HuH-7 (cell line): Measurements from ENCODE around the gene CRIM1.
A peak's percentile ranks its signal among the peaks of the same experiment; 100 is the strongest.
"Not testable (repeated sequence)": the region's sequence is repeated elsewhere in the genome, so short reads cannot be mapped to it uniquely, and the experiment has no call there.

Source experiments
- DNase-seq: peaks from one replicate; pipeline ENCODE4 v3.0.0; 2011; ENCODE audit warnings: low spot score

CRIM1 gene, protein sequence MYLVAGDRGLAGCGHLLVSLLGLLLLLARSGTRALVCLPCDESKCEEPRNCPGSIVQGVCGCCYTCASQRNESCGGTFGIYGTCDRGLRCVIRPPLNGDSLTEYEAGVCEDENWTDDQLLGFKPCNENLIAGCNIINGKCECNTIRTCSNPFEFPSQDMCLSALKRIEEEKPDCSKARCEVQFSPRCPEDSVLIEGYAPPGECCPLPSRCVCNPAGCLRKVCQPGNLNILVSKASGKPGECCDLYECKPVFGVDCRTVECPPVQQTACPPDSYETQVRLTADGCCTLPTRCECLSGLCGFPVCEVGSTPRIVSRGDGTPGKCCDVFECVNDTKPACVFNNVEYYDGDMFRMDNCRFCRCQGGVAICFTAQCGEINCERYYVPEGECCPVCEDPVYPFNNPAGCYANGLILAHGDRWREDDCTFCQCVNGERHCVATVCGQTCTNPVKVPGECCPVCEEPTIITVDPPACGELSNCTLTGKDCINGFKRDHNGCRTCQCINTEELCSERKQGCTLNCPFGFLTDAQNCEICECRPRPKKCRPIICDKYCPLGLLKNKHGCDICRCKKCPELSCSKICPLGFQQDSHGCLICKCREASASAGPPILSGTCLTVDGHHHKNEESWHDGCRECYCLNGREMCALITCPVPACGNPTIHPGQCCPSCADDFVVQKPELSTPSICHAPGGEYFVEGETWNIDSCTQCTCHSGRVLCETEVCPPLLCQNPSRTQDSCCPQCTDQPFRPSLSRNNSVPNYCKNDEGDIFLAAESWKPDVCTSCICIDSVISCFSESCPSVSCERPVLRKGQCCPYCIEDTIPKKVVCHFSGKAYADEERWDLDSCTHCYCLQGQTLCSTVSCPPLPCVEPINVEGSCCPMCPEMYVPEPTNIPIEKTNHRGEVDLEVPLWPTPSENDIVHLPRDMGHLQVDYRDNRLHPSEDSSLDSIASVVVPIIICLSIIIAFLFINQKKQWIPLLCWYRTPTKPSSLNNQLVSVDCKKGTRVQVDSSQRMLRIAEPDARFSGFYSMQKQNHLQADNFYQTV

DNA sequence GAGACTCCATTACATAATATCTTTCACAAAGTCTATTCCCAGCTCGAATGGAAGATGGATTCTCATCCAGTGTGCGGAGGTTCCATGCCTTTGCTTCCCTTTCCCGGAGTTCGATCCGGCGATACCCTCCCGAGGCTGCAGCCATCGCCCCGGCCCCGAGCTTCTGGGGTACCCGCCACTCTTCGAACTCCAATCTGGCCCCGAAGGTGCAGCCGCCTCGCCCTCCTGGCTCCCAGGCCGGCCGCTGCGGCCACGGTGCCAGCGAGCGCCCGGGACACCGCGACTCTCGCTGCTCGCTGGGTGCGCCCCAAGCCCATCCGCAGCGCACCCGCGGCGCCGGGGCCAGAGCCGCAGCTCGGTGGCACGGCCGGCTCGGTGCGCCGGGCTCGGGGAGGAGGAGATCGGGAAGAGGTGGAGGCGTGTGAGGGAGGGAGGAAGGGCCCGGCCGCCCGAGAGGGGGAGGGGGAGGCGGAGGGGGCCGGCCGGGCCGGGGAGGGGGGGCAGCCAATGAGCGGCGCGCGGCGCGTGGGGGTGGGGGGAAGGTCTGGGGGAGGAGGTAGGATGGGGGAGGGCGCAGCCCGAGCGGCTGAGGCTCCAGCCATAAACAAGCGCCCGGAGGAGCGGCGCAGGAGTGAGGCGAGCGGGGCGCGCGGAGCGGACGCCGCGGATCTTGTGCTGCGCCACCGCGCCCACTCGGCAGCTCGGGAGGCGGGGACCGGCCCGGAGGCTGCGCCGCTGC lies at the start of gene CRIM1:
CRIM1 (plus strand) TSS at position 628 of the 739 bp plus-strand sequence. CDS start 515 bp downstream, outside the sequence.
- DNase-seq = peak; percentile 84

DNA sequence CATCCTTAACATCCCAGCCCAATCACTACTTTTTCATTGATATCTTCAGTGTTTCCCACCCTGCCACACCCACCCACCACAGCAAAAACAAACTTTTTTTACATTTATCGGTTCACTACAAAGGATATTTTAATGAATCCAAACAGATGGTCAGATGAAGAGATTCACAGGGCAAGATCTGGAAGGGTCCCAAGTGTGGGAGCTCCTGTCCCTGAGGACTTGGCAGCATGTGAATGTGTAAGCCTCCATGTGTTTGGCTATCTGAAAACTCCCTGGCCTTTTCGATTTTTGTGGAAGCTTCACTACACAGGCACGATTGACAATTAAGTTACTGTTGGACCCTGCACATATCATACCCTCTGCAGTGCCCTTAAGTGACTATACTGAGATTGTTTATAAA lies 48.1 kb upstream of the CRIM1 start:
- DNase-seq = no peak

DNA sequence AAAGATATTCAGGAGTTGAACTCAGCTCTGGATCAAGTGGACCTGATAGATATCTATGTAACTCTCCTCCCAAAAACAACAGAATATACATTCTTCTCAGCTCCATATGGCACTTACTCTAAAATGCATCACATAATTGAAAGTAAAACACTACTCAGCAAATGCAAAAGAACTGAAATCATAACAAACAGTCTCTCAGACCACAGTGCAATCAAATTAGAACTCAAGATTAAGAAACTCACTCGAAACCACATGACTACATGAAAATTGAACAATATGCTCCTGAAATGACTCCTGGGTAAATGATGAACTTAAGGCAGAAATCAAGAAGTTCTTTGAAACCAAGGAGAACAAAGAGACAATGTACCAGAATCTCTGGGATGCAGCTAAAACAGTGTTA lies 45.1 kb upstream of the CRIM1 start:
- DNase-seq = not testable (repeated sequence)

DNA sequence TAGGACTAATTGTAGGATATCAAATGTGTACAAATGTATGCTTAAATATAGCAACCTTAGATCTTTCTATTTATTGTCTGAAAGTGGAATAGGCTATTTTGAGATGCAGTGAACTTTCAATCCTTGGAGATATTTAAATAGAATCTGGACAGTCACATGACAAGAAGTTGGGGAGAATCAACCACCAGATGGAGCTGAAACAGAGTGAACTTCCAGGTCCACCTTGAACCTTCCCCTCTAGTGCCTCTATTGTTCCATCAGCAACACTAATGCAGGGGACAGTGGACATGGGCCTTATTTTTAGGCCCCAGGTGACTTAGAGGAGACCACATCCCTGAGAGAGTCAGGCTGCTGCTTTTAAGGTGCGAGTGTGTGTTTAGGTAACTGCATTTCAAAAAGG lies 37.0 kb upstream of the CRIM1 start:
- no peak for DNase-seq

DNA sequence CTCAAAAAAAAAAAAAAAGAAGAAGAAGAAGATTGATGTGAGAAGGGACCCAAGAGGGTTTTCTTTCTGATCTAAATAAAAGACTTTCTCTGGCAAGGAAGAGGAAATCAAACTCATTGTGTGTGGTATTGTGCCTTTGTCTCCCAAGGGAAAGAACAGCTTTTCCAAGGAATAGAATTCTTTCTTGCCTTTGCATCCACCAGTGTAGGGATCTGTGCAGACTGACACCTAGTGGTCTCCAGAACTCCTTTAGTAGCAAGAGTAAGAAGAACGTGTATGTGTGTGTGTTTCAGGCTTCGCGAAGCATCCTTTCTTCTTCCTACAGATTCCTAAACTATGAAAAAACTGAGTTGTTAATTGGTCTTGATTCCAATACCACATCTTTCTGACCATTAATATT lies 33.5 kb upstream of the CRIM1 start:
- no peak for DNase-seq

DNA sequence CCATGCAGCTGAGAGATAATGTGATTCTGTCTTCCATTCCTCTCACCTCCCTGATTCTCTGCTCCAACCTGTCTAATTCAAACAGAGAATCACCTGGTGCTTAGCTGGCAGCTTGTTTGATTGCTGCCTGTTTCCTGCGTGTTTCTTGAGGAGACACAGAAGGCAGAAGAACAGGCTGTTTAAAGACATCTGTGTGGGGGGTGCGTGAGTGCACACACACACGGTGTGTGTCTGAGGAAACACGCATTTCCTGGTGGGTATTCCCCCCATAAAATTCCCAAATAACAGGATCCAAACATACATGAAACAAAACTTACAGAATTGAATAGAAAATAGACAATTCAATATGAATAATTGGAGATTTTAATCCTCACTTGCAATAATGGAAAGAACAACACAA lies 29.3 kb upstream of the CRIM1 start:
- no peak for DNase-seq

DNA sequence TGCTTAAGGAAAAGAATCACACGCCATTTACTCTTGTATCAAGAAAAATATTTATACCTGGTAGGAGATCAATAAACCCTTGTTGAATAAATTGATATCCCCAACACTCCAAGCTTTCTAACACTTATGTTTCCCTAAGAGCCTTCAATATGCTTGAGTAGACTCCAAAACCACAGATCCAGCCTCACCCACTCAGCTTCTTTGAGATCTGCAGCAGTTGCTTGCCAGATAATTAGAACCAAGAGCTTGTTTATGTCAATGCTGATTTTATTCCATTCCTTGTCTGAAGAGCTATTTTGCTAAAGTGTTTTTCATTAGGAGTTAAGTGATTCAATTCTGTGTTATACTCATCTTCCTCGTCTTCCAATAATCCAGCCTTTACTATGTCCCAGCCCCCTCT lies 26.3 kb upstream of the CRIM1 start:
- DNase-seq = no peak

DNA sequence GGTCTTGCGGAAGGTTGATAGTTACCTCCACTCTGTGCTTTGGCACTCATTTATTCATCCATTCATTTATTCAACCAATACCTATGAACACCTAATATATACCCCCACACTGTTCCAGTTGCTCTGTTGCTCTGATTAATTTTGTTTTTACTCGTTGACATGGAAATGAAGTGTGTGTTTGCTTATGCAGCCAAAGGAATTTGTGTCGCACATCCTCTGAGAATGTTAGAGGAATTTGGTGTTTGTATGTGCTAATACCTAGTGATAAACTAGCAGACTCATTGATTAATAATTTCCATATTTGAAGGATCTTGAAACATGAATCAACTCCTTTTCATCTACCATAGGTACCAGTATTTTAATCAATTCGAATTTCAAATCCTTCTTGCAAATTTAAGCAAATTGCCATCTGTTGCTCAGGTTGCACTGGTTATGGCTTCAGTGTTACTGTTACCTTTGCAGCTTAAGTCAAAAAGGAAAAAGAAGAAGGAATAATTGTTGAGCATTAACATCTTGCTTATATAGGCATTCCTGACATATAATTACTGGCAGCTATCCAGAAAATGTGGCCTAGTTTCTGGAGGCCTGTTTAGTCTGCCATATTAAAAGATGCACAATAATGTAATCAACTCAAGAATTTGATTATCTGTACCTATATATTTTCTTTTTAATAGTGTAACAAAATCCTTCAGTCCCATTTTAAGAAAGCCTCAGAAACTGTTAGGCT lies 25.7 kb upstream of the CRIM1 start:
- no peak for DNase-seq

DNA sequence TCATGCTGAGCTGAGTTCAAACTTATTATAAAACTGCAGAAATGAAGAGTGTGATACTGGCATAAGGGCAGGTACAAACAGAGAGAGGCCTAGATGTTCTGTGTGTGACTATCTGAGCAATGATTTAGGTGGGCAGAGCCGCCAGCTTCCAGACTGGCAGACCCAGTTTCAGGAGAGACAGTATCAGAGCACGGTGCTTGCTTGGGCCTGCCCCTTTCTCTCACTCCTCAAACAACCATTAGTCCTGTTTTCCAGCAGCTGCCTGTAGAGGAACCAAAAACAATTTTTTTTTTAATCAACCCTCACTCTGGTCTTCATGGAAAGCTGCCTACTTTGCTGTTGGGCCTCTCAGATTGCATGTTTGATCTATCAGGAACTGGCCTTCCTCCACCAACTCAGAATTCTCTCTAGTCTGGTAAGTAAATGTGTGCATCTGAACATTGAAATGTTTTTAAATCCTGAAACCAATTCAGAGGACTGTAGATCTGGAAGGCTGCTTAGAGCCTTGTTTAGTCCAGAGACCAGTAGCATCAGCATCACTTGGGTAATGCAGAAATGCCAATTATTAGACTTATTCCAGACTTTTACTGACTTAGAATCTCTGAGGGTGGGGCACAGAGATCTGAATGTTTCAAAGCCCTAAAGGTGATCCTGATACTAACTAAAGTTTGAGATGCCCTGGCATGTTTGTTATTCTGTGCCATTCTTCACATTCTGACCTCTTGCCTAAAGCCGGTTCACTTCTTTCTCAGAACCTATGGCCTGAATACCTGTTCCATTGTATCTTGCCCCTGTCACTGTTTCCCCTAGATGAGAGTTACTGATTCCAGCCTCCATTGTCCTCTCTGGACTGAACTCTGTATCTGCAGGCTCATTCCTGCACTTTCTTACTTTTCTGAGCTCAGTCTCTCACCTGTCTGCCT lies 24.8 kb upstream of the CRIM1 start:
- no peak for DNase-seq

DNA sequence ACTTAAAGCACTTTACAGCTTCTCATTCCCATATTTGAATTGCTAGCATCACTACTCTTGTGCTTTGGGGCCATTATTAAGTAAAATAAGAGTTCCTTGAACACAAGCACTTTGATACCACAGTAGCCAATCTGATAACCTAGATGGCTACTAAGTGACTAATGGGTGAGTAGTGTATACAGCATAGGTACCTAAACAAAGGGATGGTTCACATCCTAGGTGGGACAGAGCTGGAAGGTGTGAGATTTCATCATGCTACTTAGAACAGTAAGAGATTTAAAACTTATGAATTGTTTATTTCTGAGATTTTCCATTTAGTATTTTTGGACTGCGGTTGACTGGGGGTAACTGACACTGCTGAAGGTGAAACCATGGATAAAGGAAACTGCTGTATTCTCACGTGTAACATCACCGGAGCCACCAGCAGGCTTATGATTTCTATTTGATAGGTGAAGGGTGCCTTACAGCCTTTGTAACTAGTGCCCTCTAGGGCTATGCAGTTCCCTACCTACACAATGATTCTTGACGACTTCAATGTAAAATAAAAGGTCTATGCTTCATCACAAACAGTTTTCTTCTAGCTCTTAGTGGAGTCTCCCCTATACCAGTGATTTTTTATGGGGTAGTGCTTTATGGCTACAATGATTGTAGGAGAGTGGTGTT lies 22.1 kb upstream of the CRIM1 start:
- DNase-seq = no peak

DNA sequence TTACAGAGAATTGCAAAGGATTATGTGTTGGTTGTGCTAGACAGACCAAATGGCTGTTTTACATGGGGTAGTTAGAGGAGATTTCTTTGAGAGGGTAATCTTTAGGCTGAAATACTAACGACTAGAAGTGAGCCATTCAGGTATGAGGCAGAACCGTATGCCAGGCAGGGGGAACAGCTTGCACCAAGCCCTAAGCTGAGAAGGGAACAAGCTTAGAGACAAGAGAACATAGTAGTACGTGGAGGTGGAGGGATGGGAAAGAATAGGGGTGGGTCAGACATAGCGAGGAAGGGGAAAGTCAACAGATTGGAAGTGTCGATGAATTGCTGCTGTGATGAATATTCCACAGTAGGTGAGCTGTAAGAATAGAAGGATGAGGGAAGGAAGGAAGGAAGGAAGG lies 20.0 kb upstream of the CRIM1 start:
- no peak for DNase-seq

DNA sequence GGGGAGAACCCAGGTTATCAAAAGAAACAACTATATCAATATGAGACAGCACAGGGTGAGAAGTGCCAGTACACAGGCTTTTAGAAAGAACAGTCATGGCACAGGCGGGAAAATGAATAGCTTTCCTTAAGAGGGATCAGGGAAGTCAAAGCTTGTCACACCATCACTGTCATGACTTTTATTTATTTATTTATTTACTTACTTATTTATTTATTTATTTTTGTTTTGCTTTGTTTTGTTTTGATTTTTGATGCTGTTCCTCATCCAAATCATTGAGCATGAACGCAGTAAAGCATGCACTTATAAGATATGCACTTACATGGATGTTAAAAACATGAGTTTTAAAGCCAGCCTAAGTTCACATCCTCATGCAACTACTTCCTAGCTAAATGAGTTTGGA lies 19.3 kb upstream of the CRIM1 start:
- DNase-seq = no peak

DNA sequence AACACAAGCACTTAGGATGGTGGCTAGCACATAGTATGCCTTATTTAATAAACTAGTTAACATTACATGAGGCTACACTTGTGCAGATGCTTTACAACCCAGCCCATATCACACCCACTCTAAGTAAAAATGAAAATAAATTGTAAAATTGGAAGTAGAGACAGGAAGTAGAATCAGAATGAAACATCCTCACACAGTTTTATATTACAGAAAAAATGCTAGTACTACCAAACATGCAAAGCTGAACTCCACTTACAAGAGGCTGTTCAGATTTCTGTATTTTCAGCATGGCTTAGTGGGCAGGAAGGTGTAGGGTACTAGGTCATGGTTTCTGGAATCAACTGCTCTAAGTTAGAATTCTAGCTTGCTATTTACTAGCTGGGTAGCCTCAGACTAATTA lies 18.2 kb upstream of the CRIM1 start:
- DNase-seq = no peak

DNA sequence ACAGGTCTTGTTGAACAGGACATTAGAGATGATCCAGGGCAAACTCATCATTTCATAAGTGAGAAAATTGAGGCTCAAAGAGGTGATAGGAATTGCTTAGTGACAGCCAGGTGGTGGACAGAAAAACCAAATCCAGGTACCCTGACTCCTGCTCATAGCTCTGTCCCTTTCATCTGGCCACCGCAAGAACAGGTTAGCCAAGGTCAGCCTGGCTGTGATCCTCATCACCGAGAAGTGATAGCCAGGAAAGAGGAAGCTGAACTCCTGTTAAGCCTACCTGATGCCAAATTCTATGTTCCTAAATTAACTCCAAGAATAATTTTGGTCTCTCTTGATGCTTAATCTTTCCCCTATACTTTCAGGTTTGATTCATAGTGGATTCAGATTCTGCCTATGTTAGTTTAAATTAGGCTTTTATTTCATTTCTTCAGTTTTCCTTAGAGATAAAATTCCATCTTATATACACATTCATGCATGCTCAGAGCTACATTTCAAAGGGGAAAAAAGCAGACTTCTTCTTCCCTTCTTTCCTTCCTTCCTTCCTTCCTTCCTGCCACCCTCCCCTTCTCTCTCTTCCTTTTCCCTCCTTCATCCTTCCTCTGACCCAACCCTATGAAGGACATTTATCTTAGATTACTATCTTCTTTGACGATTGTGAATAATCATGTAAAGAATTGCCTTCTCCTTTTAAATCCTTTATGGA lies 17.3 kb upstream of the CRIM1 start:
- no peak for DNase-seq

DNA sequence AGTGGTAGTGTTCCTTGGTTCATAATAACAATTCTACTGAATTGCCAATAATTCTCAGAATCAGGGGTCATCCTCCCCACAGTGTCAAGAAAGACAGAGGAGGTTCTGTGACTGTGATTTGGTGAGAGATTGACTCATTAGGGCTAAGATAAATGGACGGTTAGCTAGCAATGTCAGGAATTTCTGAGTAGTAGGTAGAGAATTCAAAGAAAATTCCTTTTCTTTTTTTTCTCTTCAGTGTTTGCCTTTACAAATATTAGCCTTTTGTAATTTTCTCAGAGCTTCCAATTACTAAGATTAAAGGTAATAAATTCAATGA lies 16.8 kb upstream of the CRIM1 start:
- no peak for DNase-seq

DNA sequence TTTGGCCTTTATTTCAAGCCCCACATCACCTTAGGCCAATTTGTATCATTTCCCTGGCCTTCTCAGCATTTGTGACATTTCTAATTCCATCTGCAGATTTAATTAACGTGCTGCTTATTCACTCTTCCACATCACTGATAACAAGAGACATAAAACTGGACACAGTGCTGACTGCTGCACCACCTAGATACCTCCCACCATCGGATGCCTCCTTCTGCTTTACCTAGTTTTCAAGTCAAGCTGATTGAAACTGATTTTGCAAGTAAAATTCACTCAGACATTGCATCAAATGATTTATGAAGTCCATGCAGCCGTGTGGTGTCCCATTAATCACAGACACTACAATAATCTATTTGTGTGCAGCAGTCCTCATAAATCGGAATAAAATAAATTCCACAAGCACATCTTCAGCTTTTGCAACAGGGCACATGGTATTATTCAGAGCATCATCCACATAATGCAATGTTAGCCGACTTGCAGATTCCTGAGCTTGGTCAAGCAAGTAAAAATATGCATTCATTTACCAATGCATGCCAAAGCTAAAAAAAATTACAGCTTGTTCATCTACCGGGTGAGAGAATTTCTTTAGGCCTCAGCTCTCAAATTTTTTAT lies 15.9 kb upstream of the CRIM1 start:
- DNase-seq = no peak

DNA sequence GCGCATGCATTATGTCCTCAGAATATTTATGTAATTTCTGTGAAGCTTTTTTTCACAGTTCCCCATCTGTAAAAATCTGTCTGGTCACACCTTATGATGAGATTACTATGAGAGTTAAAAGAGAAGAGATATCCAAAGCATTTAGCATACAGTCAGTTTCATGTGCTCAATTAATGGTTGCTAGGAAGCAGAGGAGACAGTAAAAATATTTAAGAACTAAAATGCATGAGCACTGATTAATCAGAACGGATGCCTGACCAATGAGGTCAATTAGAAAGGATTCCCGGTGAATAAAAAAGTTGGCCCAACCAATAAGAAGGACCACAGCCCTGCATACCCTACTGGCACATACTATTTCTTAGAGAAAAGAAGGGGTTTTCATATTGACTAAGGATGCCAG lies 12.0 kb upstream of the CRIM1 start:
- no peak for DNase-seq

DNA sequence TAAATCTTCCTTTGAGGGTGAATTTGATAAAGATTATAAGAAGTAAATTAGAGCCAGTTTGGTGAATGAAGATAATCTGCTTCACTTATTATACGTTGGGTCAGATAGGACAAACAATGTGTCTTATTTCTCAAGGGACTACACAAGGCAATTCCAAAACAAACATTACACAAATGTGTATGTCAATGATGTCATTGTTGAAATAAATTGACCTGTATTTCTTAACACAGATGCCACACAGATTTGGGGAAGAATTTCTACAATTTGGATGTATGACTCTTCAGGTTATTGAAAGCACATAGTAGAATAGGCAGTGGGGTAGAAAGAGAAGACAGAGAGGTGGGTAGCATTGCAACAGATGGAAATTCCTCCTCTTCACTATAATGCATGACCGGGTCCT lies 6.9 kb upstream of the CRIM1 start:
- DNase-seq = no peak

DNA sequence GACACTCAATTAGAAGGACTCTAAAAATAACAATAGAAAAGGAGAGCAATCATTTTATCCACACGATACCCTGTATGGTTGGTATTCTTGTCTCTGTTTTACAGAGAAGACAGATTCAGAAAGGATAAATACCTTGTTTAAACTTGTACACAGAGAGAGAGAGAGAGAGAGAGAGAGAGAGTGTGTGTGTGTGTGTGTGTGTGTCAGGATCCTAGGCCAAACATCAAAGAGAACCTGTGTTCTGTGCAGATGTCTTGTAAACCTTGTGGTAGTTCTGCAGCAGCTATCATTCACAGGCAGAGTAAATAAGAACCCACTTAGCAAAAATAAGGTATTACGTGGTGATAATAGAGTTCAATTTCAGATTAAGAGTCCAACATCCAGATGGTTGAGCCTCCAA lies 4.3 kb upstream of the CRIM1 start:
- no peak for DNase-seq
